ENCODE data around the gene RNU2-1. TPM values are rescaled to one million over a fixed set of nuclear protein-coding genes. Genes with fewer than 3 reads are reported as not detected.
"Not testable (repeated sequence)": the region's sequence is repeated elsewhere in the genome, so short reads cannot be mapped to it uniquely, and the experiment has no call there.

Gene RNU2-1
- polyA plus RNA-seq, 1 donor: not detected

DNA sequence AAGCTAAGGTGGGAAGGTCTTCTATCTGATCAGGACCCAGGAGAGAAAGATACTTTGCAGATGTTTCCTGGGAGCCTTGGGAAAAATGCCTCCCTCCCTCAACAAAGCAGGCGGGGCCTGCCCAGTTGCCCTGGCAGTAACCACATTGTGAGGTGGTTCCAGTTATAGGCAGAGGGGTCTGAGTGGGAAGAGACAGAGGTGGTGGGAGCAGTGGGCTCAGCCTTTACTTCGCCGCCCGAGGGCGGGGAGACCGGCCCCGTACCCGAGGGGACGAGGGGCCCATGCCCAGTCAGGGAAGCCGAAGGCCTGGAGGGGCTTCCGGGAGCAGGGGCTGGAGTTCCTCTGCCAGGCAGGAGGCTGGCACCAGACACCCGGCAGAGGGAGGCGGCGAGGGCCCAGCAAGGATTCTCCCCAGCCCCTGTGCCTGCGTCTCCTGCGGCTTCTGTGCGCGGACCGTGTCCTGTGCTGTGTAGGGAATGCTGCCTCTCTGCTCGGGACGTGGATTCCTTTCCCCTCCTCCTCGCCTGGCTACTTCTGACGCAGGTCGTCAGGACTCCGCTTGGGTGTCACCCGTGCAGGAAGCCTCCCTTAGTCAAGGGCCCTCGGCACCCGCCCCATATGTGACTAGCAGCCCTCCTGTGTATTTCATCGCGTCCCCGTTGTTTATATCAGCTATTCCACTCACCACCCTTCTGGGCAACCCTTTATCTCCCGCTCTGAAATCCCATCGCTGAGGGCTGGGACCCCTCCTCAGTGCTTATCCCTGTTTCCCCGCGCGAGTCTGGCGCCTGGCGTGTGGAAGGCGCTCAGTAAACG, 2.4 kb downstream of the RNU2-1 start:
- not testable (repeated sequence) for H3K27me3 ChIP-seq (ENCODE audit: control insufficient read depth, insufficient read depth, low read length); DNase-seq; H3K36me3 ChIP-seq (ENCODE audit: control insufficient read depth, insufficient read depth, low read length); H3K27ac ChIP-seq (ENCODE audit: low read length); H3K4me3 ChIP-seq (ENCODE audit: low read length); H3K4me1 ChIP-seq (ENCODE audit: control insufficient read depth, insufficient read depth, low read length); H3K9me3 ChIP-seq (ENCODE audit: control insufficient read depth, low read depth, low read length)
- no CpG with 5 or more reads among the region's 40 CpGs for WGBS (ENCODE audit: insufficient coverage, low lambda C conversion rate)

GRCh38 chr17:43228020-43228782, 5.6 kb downstream of the RNU2-1 start, which contains the start of gene CCDC200:
CCDC200 (minus strand) TSS chr17:43228623; CDS start chr17:43228554, 69 bp downstream.
- peaks cover 22% of the 10 kb centered on the region for H3K36me3 ChIP-seq (ENCODE audit: control insufficient read depth, insufficient read depth, low read length)
- not testable (repeated sequence) for H3K27me3 ChIP-seq (ENCODE audit: control insufficient read depth, insufficient read depth, low read length); H3K4me1 ChIP-seq (ENCODE audit: control insufficient read depth, insufficient read depth, low read length); H3K4me3 ChIP-seq (ENCODE audit: low read length); H3K27ac ChIP-seq (ENCODE audit: low read length); DNase-seq; H3K9me3 ChIP-seq (ENCODE audit: control insufficient read depth, low read depth, low read length)
- WGBS (ENCODE audit: insufficient coverage, low lambda C conversion rate): no CpG with 5 or more reads among the region's 7 CpGs

GRCh38 chr17:43226393-43226792, 7.4 kb downstream of the RNU2-1 start:
- Histone ChIP-seq H3K4me3 (ENCODE audit: low read length) (no peak overlapping the region), H3K9me3 (ENCODE audit: control insufficient read depth, low read depth, low read length) (no peaks in the 10 kb centered on the region), H3K36me3 (ENCODE audit: control insufficient read depth, insufficient read depth, low read length) (peaks cover 28% of the 10 kb centered on the region), H3K27ac (ENCODE audit: low read length) (no peak overlapping the region), H3K27me3 (ENCODE audit: control insufficient read depth, insufficient read depth, low read length) (no peaks in the 10 kb centered on the region), H3K4me1 (ENCODE audit: control insufficient read depth, insufficient read depth, low read length) (no peaks in the 10 kb centered on the region)
- WGBS (ENCODE audit: insufficient coverage, low lambda C conversion rate): no CpG with 5 or more reads among the region's 7 CpGs
- DNase-seq: no peak

DNA sequence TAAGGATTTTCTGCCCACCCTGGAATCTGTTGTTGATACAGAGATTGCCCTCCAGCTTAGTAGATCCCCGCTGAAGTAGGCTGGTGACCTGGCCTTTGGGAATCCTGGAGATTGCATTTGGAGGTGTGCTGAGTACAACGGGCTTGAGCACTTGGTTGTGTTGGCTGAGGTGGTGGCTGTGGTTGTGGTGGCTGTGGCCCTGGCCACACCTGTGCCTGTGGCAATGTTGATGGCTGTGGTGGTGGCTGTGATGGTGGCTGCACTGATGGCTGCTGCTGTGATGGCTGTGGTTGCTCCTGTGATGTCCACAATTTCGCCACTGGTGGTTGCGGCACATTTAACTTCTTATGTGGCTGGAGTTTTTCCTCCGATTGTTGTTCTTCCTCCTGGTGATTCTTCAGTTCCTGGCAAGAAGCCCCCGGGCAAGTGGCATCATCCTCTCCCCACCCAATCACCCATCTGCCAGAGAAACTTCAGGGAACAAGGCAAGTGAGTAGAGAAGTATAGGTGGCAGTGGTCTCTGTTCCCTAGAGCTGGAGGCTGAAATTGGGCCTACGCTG, 9.6 kb downstream of the RNU2-1 start:
- Histone ChIP-seq H3K36me3 (ENCODE audit: control insufficient read depth, insufficient read depth, low read length) (peaks cover 40% of the 10 kb centered on the region), H3K27me3 (ENCODE audit: control insufficient read depth, insufficient read depth, low read length) (no peaks in the 10 kb centered on the region), H3K4me3 (ENCODE audit: low read length) (no peak overlapping the region), H3K9me3 (ENCODE audit: control insufficient read depth, low read depth, low read length) (no peaks in the 10 kb centered on the region), H3K27ac (ENCODE audit: low read length) (no peak overlapping the region), H3K4me1 (ENCODE audit: control insufficient read depth, insufficient read depth, low read length) (peaks cover 6% of the 10 kb centered on the region)
- no peak for DNase-seq
- WGBS (ENCODE audit: insufficient coverage, low lambda C conversion rate): no CpG with 5 or more reads among the region's 7 CpGs

DNA sequence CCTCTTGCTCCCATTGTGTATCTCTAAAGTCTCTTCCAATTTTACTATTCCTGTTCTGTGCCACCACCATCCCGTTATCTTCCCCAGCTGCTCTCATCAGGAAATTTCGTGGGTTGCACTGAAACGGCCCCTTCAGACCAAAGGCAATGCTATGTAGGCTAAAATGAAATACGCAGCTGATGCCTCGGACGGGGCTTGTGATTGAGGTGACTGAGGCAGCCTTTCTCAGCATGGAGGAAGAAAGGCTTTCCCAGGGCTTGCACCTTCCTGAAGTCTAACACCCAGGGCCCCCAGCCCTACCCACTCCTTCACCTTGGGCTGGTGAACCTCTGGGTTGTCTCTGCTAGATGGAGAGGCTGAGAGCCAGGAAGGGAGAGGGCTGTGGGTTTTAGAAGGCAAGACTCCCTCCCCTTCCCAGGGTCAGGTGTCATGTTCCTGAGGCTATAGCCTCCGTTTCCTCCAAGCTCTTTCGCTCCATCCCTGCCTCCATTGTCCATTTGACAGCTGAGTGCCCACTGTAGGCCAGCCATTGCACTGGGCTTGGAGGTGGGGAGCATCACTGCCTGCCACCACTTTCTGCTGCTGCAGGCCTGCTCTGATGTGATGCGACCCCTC, 13.2 kb downstream of the RNU2-1 start:
- peaks cover 60% of the 10 kb centered on the region for H3K36me3 ChIP-seq (ENCODE audit: control insufficient read depth, insufficient read depth, low read length)

DNA sequence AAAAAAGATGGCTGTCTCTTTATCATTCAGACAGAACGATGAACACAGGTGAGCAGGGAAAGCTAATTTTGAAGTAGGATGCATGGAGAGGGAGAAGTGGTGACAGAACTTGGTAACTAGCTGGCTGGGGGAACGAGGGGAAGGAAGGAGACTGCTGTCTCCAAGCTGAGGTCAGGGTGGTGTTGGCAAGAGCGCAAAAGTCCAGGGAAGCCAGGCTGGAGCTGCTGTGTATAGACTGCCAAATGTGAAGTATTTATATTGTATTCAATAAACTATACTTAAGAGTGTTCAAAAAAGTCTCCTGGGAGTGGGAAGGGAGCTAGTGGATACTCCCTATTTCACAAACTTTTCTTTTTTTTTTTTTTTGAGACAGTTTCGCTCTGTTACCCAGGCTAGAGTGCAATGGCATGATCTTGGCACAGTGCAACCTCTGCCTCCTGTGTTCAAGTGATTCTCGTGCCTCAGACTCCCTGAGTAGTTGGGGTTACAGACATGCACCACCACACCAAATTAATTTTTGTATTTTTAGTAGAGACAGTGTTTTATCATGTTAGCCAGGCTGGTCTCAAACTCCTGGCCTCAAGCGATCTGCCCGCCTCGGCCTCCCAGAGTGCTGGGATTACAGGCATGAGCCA, 13.9 kb downstream of the RNU2-1 start:
- WGBS (ENCODE audit: insufficient coverage, low lambda C conversion rate): no CpG with 5 or more reads among the region's 8 CpGs
- no peaks in the 10 kb centered on the region for H3K27me3 ChIP-seq (ENCODE audit: control insufficient read depth, insufficient read depth, low read length)

More for the DNA sequence above, 13.2 kb downstream of the RNU2-1 start:
- no peaks in the 10 kb centered on the region for H3K9me3 ChIP-seq (ENCODE audit: control insufficient read depth, low read depth, low read length)
- WGBS (ENCODE audit: insufficient coverage, low lambda C conversion rate): no CpG with 5 or more reads among the region's 9 CpGs
- H3K4me1 ChIP-seq (ENCODE audit: control insufficient read depth, insufficient read depth, low read length): peaks cover 39% of the 10 kb centered on the region
- H3K4me3 ChIP-seq (ENCODE audit: low read length): no peak overlapping the region
- no peaks in the 10 kb centered on the region for H3K27me3 ChIP-seq (ENCODE audit: control insufficient read depth, insufficient read depth, low read length)
- H3K27ac ChIP-seq (ENCODE audit: low read length): no peak overlapping the region
- no peak for DNase-seq

GRCh38 chr17:43219001-43219400, 14.8 kb downstream of the RNU2-1 start:
- peak overlapping the region; percentile 89 for H3K27ac ChIP-seq (ENCODE audit: low read length)
- DNase-seq: no peak
- no CpG with 5 or more reads among the region's 2 CpGs for WGBS (ENCODE audit: insufficient coverage, low lambda C conversion rate)
- H3K36me3 ChIP-seq (ENCODE audit: control insufficient read depth, insufficient read depth, low read length): peaks cover 58% of the 10 kb centered on the region
- no peaks in the 10 kb centered on the region for H3K27me3 ChIP-seq (ENCODE audit: control insufficient read depth, insufficient read depth, low read length)
- no peaks in the 10 kb centered on the region for H3K9me3 ChIP-seq (ENCODE audit: control insufficient read depth, low read depth, low read length)
- no peak overlapping the region for H3K4me3 ChIP-seq (ENCODE audit: low read length)
- H3K4me1 ChIP-seq (ENCODE audit: control insufficient read depth, insufficient read depth, low read length): peaks cover 51% of the 10 kb centered on the region

More for the DNA sequence above, 13.9 kb downstream of the RNU2-1 start:
- Histone ChIP-seq H3K9me3 (ENCODE audit: control insufficient read depth, low read depth, low read length) (no peaks in the 10 kb centered on the region), H3K27ac (ENCODE audit: low read length) (no peak overlapping the region), H3K36me3 (ENCODE audit: control insufficient read depth, insufficient read depth, low read length) (peaks cover 61% of the 10 kb centered on the region), H3K4me3 (ENCODE audit: low read length) (no peak overlapping the region), H3K4me1 (ENCODE audit: control insufficient read depth, insufficient read depth, low read length) (peaks cover 43% of the 10 kb centered on the region)
- no peak for DNase-seq

DNA sequence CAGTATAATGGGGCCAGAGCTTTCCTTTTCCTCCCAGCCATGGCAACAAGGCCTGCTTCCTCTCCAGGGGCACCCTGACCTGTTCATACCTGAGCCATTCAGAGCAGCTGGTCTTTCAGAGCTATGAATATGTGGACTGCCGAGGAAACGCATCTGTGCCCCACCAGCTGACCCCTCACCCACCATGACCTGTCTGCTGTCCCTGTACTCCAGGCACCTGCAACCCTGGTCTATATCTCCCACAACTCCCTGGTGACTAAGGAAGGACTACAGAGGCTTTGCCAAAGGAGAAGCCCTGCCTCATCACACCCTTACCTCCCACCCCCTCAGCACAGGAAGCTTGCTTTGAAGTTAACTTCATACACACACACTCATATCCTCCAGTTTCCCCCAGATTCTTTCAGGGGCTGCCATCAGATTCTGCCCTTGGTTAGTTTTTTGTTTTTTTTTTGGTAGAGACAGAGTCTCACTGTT, 16.1 kb downstream of the RNU2-1 start:
- Histone ChIP-seq H3K9me3 (ENCODE audit: control insufficient read depth, low read depth, low read length) (no peaks in the 10 kb centered on the region), H3K27me3 (ENCODE audit: control insufficient read depth, insufficient read depth, low read length) (no peaks in the 10 kb centered on the region), H3K27ac (ENCODE audit: low read length) (peak overlapping the region; percentile 89), H3K4me3 (ENCODE audit: low read length) (no peak overlapping the region), H3K36me3 (ENCODE audit: control insufficient read depth, insufficient read depth, low read length) (peaks cover 53% of the 10 kb centered on the region), H3K4me1 (ENCODE audit: control insufficient read depth, insufficient read depth, low read length) (peaks cover 58% of the 10 kb centered on the region)
- no CpG with 5 or more reads among the region's 2 CpGs for WGBS (ENCODE audit: insufficient coverage, low lambda C conversion rate)
- DNase-seq: no peak

DNA sequence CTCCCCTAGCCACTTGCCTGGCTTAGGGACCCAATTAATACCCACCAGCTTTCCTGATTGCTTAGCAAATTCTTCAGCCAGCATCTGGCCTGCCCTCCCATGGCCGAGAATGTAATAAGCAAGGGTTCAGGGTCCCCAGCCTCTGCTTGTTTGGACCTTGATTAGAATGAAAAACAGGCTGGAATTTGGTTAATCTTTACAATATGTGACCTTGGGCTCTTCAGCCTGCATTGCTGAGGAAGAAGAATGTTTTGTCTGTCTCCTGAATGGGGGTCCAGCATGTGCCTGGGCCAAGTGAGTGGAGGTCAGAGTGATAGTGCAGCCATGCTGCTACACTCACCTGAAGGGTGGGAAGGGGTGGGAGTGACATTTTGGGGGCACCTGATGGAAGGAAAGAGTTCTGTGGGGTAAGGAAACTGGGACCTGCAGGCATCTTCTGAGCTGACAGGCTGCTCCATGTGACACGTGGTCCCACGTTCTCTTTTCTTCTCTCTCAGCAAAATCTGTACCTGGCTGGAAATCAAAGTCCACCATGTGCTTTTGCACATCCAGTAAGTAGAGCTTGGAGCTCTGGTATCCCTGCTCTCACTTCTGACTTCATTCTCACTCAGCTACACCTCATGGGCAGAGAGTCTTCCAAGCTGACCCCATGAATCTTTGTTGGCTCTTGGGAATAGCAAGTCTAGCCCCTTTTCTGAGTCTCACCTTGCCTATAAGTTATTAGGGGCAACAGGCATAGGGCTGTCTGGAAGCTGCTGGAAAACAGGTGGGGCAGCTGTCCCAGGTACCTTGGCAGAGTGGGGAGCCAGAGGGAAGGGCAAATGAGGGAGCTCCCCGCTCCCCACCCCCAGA, 16.8 kb downstream of the RNU2-1 start:
- no peak overlapping the region for H3K4me3 ChIP-seq (ENCODE audit: low read length)
- no peaks in the 10 kb centered on the region for H3K27me3 ChIP-seq (ENCODE audit: control insufficient read depth, insufficient read depth, low read length)
- H3K9me3 ChIP-seq (ENCODE audit: control insufficient read depth, low read depth, low read length): no peaks in the 10 kb centered on the region
- H3K27ac ChIP-seq (ENCODE audit: low read length): peak overlapping the region; percentile 89
- peak; percentile 88 to 96 for DNase-seq
- peaks cover 50% of the 10 kb centered on the region for H3K36me3 ChIP-seq (ENCODE audit: control insufficient read depth, insufficient read depth, low read length)
- WGBS (ENCODE audit: insufficient coverage, low lambda C conversion rate): no CpG with 5 or more reads among the region's 4 CpGs
- peaks cover 58% of the 10 kb centered on the region for H3K4me1 ChIP-seq (ENCODE audit: control insufficient read depth, insufficient read depth, low read length)
